ENCODE data around the gene ADGRG3. TPM values are rescaled to one million over a fixed set of nuclear protein-coding genes. Genes with fewer than 3 reads are reported as not detected.

Gene ADGRG3
- total and polyA plus RNA-seq, 11 donors: 0.12 to 1.4 (median 0.53) TPM

GRCh38 chr16:57736419-57737351 is 68.6 kb downstream of the ADGRG3 start:
- peaks cover 0 to 5% (median 0%) of the 10 kb centered on the region in 9 donors for H3K36me3 ChIP-seq
- peak overlapping the region in 11 of 12 donors; percentile 3 to 82 (median 69) for H3K27ac ChIP-seq
- peak overlapping the region in 11 of 12 donors; percentile 65 to 98 (median 89) for H3K4me3 ChIP-seq
- TF ChIP-seq, protein P1, sequence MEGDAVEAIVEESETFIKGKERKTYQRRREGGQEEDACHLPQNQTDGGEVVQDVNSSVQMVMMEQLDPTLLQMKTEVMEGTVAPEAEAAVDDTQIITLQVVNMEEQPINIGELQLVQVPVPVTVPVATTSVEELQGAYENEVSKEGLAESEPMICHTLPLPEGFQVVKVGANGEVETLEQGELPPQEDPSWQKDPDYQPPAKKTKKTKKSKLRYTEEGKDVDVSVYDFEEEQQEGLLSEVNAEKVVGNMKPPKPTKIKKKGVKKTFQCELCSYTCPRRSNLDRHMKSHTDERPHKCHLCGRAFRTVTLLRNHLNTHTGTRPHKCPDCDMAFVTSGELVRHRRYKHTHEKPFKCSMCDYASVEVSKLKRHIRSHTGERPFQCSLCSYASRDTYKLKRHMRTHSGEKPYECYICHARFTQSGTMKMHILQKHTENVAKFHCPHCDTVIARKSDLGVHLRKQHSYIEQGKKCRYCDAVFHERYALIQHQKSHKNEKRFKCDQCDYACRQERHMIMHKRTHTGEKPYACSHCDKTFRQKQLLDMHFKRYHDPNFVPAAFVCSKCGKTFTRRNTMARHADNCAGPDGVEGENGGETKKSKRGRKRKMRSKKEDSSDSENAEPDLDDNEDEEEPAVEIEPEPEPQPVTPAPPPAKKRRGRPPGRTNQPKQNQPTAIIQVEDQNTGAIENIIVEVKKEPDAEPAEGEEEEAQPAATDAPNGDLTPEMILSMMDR (IDR thresholded peaks at IDR 0.05): peak in 3 of 12 donors; percentile 7 to 24 (median 18)
- TF ChIP-seq POLR2A (IDR thresholded peaks at IDR 0.05): no peak
- no peaks in the 10 kb centered on the region for H3K27me3 ChIP-seq
- ATAC-seq (peak in 1 of 4 donors; percentile 7), DNase-seq (no peak)
- intact Hi-C loops (cut with DNase I): loop anchor here in 2 of 10 donors (5.0 to 10.0 kb wide), 2 partner anchors 266 to 268 kb away; partner anchors contain the start of genes USB1 (in 2 of the 2) and ZNF319 (in 2 of the 2)
- 19 to 21% (median 20%) methylated on average over 22 to 23 of the region's 23 CpGs for WGBS, 4 donors
- peaks cover 0 to 26% (median 18%) of the 10 kb centered on the region in 12 donors for H3K4me1 ChIP-seq
- peaks cover 0 to 10% (median 0%) of the 10 kb centered on the region in 12 donors for H3K9me3 ChIP-seq

- H3K36me3 ChIP-seq: peaks cover 0 to 6% (median 0%) of the 10 kb centered on the region in 9 donors
- no peak for TF ChIP-seq POLR2A (IDR thresholded peaks at IDR 0.05)
- TF ChIP-seq, protein P1 (IDR thresholded peaks at IDR 0.05): no peak
- no peaks in the 10 kb centered on the region for H3K9me3 ChIP-seq
- DNase-seq (peak in 1 of 5 donors; percentile 11), ATAC-seq (no peak)
- peaks cover 0 to 36% (median 22%) of the 10 kb centered on the region in 12 donors for H3K4me1 ChIP-seq
- WGBS, 4 donors: 96 to 99% (median 97%) methylated on average over 6 to 7 of the region's 7 CpGs
- no peak overlapping the region for H3K4me3 ChIP-seq
- intact Hi-C loops (cut with DNase I): loop anchor here in 2 of 10 donors (5.0 to 10.0 kb wide), 2 partner anchors 263 to 266 kb away; partner anchors contain the start of genes USB1 (in 2 of the 2) and ZNF319 (in 2 of the 2)
- H3K27me3 ChIP-seq: no peaks in the 10 kb centered on the region
- no peak overlapping the region for H3K27ac ChIP-seq
Observed at GRCh38 chr16:57738844-57739243, 70.7 kb downstream of the ADGRG3 start.

Other genes starting within 250 kb of the ADGRG3 start
- gene CIAPIN1, start 220.9 kb upstream of the ADGRG3 start, total RNA-seq: 10 to 100 TPM; 41.0 to 73.2 (median 51.7) TPM
- gene CIAPIN1, start 220.9 kb upstream of the ADGRG3 start, polyA plus RNA-seq: 10 to 100 TPM; 22.4 to 73.2 TPM
- gene COQ9, start 220.8 kb upstream of the ADGRG3 start, total RNA-seq: 100 to 1,000 TPM; 126 to 331 (median 191) TPM
- gene COQ9, start 220.8 kb upstream of the ADGRG3 start, polyA plus RNA-seq: 100 to 1,000 TPM; 156 to 436 TPM
- 10 to 100 TPM; 37.4 to 99.8 (median 48.7) TPM for gene POLR2C, start 205.6 kb upstream of the ADGRG3 start, total RNA-seq
- gene POLR2C, start 205.6 kb upstream of the ADGRG3 start, polyA plus RNA-seq: 10 to 100 TPM; 19.9 to 69.4 TPM
- gene DOK4, start 181.8 kb upstream of the ADGRG3 start, total RNA-seq: 10 to 100 TPM in 3 of 9 donors, 1 to 10 TPM in 6; 6.4 to 14.8 (median 7.9) TPM
- gene DOK4, start 181.8 kb upstream of the ADGRG3 start, polyA plus RNA-seq: 1 to 10 TPM; 5.9 to 6.7 TPM
- gene CCDC102A, start 131.7 kb upstream of the ADGRG3 start, total RNA-seq: 10 to 100 TPM in 2 of 9 donors, 1 to 10 TPM in 7; 3.3 to 17.0 (median 6.8) TPM
- 1 to 10 TPM; 4.4 to 8.1 TPM for gene CCDC102A, start 131.7 kb upstream of the ADGRG3 start, polyA plus RNA-seq
- gene ADGRG5, start 125.7 kb upstream of the ADGRG3 start, total RNA-seq: 1 to 10 TPM in 1 of 9 donors, under 1 TPM in 3, not detected in 5; 0.07 to 1.4 (median 0.11) TPM
- gene ADGRG5, start 125.7 kb upstream of the ADGRG3 start, polyA plus RNA-seq: under 1 TPM in 1 of 2 donors, not detected in 1; 0.04 TPM
- gene ADGRG1, start 39.7 kb upstream of the ADGRG3 start, total RNA-seq: 10 to 100 TPM; 15.2 to 65.2 (median 17.5) TPM
- 10 to 100 TPM; 14.1 to 23.3 TPM for gene ADGRG1, start 39.7 kb upstream of the ADGRG3 start, polyA plus RNA-seq
- under 1 TPM in 1 of 9 donors, not detected in 8; 0.29 TPM for gene DRC7, start 26.5 kb downstream of the ADGRG3 start, total RNA-seq
- gene DRC7, start 26.5 kb downstream of the ADGRG3 start, polyA plus RNA-seq: not detected
- 10 to 100 TPM; 10.6 to 20.5 (median 15.3) TPM for gene KATNB1, start 67.5 kb downstream of the ADGRG3 start, total RNA-seq
- gene KATNB1, start 67.5 kb downstream of the ADGRG3 start, polyA plus RNA-seq: 10 to 100 TPM in 1 of 2 donors, 1 to 10 TPM in 1; 8.0 to 19.1 TPM
- 100 to 1,000 TPM in 1 of 9 donors, 10 to 100 TPM in 8; 46.1 to 105 (median 66.8) TPM for gene KIFC3, start 134.2 kb downstream of the ADGRG3 start, total RNA-seq
- gene KIFC3, start 134.2 kb downstream of the ADGRG3 start, polyA plus RNA-seq: 10 to 100 TPM; 61.1 to 64.4 TPM